NK-92 (cell line): ENCODE results near the gene PRRT1B.
"Not testable (repeated sequence)": the region's sequence is repeated elsewhere in the genome, so short reads cannot be mapped to it uniquely, and the experiment has no call there.

Experiments used
- DNase-seq: peaks from one replicate; lab custom pipeline; 2025; ENCODE audit not compliant: unreplicated experiment; lab: John Stamatoyannopoulos, UW

The PRRT1B gene

DNA sequence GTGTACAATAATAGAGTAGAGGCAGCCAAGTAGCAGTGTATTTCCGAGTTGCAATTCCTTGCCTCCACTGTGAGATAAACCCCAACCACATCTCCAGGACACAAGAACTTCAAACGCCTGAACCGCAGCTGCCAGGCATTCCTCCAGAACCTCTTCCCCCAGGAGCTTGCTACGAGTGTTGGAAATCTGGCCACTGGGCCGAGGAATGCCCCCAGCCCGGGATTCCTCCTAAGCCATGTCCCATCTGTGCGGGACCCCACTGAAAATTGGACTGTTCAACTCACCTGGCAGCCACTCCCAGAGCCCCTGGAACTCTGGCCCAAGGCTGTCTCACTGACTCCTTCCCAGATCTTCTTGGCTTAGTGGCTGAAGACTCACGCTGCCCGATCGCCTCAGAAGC lies 3.9 kb downstream of the PRRT1B start:
- not testable (repeated sequence) for DNase-seq

DNA sequence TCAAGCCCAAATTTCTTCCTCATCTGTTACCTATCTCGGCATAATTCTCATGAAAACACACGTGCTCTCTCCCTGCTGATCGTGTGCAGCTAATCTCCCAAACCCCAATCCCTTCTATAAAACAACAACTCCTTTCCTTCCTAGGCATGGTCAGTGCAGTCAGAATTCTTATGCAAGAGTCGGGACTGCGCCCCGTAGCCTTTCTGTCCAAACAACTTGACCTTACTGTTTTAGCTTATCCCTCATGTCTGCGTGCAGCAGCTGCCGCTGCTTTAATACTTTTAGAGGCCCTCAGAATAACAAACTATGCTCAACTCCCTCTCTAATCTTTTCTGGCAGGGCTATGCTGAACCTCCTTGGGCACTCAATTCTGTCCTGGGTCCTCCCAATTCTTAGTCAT lies 5.1 kb downstream of the PRRT1B start:
- not testable (repeated sequence) for DNase-seq

DNA sequence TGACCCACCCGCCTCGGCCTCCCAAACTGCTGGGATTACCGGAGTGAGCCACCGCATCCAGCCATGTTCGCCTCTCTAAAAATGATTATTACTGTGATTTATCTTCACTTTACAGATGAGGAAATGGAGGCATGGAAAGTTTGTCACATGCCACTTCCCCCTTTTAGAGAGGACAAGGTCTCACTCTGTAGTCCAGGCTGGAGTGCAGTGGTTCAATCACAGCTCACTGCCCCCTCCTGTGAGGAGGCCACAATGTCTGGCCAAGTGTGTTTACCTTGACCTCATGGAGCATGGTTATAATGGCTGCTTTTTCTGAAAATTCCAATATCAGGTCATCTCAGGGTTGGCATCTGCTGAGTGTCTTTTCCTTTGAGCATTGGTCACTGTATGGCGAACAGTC lies 6.7 kb downstream of the PRRT1B start:
- DNase-seq = no peak

DNA sequence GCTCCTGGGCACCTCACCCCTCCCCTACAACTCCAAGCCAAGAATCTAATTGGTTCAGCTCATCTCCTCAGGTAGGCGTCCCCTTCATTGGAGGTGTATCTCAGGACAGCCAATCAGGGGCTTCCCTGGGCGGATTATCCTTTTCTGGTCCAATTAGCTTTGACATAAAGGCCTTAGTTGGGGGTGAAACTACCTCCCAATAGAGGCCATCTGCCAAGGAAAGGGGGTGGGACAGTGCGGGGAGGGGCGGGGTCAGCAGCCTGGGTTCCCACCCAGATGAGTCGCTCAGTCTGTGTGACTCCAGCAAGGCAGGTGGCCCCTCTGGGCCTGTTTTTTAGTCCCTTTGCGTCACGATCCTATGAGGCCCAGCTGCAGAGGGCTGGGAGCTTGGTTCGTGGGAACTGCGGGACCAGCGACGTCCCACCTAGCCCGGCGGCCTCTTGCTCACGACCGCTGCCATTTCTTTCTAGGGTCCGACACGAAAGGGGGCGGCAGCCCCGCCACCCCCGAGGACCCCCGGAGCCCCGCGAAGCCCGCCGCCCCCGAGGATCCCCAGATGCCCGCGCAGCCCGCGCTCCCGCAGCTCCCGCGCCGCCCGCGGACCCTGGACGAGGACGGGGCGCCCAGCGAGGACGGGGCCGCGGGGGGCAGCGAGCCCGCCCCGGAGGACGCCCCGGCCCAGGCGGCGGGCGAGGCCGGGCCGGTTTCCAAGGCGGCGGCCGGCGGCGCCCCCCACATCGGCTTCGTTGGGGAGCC lies 8.9 kb downstream of the PRRT1B start:
- no peak for DNase-seq

DNA sequence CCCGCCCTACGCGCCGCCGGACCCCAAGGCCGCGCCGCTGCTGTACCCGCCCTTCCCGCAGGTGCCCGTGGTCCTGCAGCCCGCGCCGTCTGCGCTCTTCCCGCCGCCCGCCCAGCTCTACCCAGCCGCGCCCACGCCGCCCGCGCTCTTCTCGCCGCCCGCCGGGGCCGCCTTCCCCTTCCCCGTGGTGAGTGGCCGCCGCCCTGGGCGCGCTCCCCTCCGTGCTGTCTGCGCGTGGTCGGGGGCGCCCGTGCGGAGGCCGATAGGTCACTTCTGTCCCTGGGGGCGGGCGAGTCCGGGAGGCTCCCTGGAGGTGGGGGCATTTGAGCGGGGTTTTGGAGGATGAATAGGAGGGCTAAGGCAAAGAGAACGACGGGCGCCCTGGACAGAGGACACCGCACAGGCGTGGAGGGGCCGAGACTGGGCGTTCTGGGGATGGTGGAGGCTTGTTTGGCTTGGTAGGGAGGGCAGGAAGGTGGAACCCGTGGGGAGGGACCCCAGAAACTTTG lies 9.6 kb downstream of the PRRT1B start:
- no peak for DNase-seq

DNA sequence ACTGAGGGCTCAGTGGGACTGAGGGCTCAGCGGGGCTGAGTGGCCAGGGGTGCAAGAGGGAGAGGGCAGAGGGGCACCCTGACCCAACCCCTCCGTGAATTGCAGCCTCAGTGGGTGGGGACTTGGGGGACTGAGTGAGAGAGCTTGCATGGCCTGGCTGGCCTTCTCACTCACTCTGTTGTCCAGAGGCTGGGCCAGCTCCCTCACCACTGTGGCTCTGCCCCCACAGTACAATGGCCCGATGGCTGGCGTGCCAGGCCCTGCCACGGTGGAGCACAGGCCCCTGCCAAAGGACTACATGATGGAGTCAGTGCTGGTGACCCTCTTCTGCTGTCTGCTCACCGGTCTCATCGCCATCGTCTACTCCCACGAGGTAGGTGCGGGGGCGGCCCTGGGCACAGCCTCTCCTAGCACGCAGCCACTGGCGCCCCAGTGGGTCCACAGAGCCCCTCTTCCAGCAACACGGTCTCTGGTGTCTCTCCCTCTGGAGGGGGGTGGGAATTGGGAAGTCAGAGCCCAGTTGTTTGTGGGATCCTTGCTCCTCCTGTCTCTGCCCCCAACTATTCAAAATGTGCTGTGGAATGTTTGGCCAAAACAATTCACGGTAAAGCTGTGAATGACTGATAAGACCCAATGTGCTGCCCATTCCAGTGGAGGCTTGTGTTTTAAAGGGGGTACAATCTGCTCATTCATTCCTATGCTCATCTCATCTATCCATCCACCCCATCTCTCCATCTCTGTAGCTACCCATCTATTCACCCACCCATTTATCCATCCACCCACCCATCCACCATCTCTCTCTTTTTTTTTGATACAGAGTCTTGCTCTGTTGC lies 10.7 kb downstream of the PRRT1B start:
- no peak for DNase-seq

DNA sequence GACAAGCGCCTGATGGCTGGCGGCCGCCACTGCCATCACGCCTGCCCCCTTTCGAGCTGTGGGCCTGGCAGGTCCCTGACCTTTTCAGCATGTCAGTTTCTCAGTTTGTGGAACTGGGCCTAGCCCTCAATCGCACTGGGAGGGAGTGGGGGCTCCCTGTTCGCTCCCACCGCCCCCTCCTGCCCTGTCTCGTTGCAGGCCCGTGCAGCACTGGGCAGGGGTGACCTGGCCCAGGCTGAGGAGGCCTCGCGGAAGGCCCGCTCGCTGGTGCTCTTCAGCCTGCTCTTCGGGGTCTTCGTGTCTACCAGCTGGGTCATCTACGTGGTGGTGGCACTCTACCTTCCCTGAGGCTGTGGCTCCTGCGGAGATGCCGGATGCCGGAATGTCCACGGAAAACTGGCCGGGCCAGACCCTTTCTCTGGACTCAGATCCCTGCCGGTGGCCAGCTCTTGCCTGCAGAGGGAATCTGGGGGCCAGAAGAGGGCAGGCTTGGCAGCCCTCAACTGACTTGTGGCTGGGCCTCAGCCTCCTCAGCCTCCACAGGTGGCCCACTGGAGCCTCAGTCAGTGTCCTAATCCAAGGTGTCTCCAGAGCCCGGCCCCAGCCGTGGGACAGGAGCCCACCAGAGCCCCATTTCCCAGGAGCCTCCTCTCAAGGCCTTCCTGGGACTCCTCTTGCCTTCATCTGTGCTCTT lies 12.7 kb downstream of the PRRT1B start:
- DNase-seq = no peak

DNA sequence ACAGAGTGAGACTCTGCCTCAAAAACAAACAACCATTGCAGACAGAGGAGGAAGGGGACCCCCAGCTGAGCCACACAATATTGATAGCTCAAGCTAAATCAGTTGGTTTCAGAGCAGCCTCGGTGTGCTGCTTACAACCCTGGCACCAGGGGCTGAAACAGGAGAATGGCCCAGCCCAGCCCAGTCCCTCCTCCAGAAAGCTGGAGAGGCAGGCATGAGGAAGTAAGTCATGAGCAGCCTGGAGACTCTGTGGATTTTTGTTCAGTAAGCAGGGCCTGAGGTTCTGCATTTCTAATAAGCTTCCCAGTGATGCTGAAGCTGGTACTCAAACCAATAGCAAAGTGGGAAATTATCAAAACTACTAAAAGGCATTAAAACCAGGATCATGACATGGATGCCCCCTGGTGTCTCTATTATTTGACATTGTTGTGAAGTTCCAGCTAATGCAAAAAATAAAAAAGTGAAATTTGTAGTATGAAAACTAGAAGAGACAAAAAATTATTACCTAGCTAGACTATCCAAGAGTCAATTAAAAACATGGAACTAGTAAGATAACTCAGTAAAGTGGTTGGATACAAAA lies 14.2 kb downstream of the PRRT1B start:
- DNase-seq = no peak

DNA sequence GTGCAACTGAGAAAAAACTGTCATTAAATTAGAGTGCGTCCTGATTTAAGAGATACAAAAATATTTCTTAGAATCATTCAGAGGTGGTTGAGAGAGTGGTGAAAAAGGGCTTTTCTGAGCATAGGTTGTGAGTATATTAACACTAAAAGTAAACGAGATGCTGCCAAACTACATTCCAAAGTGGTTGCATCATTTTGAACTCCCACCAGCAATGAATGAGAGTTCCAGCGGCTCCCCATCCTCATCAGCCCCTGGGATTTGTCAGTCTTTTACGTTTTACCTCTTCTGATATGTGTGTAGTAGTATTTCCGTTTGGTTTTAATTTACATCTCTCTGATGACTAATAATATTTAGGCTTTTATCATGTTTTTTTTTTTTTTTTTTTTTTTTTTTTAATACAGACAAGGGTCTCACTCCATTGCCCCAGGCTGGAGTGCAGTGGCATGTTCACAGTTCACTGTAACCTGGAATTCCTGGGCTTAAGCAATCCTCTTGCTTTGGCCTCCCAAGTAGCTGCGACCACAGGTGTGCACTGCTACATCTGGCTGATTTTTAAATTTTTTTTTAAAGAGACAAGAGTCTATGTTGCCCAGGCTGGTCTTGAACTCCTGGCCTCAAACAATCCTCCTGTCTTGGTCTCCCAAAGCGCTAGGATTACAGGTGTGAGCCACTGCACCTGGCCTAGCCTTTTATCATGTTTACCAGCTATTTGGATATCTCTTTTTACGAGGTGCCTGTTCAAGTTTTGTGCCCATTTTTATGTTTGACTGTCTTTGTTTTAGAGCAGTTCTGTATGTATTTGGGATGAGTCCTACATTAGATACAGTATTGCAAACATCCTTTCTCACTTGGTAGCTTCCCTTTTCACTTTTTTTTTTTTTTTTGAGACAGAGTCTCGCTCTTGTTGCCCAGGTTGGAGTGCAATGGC lies 17.0 kb downstream of the PRRT1B start:
- DNase-seq = no peak

DNA sequence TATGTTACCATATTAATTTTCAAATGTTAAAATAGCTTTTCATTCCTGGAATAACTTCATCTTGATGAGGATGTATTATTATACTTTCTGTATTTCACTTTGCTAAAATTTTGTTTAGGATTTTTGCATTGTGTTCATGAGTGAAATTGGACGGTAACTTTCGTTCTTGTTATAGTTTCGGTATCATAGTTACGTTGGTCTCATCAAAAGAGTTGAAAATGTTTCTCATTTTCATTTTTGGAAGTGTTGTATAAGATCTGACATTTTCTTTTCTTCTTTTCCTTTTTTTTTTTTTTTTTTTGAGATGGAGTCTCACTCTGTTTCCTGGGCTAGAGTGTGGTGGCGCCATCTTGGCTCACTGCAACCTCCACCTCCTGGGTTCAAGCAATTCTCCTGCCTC lies 20.0 kb downstream of the PRRT1B start:
- DNase-seq = no peak

DNA sequence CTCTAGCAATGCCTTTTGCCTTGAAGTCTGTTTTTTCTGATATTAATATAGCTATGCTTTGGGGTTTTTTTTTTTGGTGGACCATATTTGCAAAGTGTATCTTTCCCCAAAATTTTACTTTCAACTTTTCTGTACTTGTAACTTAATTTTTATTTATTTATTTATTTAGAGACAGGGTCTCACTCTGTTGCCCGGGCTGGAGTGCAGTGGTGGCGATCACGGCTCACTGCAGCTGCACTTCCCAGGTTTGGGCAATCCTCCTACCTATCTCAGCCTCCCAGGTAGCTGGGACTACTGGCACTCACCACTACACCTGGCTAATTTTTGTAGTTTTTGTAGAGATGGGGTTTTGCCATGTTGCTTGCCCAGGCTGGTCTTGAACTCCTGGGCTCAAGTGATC lies 20.8 kb downstream of the PRRT1B start:
- no peak for DNase-seq

DNA sequence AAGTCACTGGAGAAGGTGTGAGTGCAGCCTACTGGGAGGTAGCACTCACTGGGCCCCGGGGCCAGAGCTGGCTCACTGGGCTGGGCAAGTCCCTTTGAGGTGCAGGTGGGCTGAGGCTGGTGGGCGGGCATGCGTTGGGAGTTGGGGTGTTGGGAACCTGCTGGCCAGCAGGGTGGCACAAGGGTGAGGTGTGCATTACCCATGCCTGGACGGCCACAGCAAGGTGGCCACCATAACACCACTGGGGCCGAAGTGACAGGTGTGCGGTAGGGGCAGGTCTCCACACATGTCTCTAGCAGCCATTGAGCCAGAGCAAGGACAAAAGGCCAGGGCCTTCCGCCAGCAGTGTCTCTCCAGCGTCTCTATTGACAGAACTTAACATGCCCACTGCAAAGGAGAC lies 22.6 kb downstream of the PRRT1B start:
- no peak for DNase-seq

DNA sequence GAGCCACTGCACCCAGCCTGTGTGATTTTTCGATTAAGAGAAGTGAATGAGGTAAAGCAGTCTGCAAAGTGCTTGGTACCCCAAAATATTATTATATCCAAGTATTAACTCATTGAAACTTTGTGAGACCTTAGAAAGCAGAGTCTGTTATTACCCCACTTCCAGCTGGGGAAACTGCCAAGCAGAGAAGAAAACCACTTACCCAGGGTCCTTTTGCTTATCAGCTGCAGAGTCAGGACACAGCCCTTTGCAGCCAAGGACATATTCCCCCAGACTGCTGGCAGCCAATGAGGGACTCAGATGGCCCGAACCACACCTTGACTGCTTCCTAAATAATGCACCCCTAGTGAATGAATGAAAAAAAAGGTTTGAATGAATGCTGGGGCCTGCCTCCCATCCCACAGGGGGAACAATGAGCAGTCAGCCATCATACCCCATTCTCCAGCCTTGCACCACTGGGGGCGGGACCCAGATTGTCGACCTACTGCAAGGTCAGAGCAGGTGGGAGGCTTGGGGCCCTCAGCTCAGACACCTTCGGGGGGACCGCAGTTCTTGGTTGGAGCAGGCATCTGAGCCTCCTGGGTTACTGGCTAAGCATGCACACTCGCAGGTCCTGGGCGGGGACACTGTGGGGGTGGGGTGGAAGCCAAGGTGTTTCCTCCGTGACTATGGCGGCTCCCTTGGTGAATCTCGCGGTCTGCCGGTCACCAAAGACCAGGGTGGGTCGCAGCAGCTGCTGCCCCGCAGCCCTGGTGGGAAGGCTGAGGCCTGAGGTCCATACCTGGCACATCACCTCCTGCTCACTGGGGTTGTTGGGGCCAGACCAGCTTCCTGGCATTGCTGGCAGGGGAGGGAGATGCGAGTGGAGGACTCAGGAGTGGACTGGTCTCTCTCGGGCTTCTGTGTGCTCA lies 29.7 kb downstream of the PRRT1B start:
- no peak for DNase-seq

DNA sequence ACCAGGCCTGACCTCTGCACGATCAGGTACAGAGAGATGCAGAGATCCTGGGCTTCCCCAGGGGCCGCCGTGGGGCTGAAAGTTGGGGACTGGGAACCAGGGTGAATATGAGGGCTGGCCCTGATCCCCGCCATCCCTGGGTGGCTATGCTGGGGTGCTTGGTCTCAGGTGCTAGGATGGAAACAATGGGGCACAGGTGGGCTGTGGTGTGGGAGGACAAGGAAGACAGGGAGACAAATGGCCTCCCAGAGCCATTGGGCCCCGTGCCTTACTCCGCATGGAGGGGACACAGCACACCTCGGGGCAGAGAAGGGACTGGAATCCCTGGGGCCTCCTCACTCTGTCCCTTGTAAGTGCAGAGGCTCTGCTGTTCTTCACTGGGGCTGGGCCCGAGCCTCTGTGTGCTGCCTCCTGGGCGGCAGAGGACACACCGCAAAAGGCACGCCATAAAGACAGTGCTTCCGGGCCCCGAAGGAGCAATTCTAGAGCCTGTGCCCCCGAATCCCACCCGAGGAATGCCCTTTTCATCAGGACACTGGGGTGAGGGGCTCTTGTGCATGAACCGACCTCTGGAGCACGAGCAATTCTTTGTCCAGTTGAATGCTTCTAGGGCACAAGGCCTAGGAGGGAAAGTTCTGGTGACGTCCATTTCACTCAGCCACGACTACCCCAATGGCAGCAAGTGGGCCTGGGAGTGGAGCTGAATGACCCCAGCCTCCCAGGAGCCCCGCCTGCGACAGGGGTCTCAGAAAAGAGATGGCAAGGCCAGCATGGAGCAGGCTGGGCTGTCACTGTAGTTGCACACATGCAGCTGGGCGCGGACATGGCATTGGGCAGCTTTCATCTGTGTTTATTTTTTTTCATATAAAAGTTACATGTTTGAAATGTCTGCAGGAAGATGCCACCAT lies 30.9 kb downstream of the PRRT1B start:
- no peak for DNase-seq

DNA sequence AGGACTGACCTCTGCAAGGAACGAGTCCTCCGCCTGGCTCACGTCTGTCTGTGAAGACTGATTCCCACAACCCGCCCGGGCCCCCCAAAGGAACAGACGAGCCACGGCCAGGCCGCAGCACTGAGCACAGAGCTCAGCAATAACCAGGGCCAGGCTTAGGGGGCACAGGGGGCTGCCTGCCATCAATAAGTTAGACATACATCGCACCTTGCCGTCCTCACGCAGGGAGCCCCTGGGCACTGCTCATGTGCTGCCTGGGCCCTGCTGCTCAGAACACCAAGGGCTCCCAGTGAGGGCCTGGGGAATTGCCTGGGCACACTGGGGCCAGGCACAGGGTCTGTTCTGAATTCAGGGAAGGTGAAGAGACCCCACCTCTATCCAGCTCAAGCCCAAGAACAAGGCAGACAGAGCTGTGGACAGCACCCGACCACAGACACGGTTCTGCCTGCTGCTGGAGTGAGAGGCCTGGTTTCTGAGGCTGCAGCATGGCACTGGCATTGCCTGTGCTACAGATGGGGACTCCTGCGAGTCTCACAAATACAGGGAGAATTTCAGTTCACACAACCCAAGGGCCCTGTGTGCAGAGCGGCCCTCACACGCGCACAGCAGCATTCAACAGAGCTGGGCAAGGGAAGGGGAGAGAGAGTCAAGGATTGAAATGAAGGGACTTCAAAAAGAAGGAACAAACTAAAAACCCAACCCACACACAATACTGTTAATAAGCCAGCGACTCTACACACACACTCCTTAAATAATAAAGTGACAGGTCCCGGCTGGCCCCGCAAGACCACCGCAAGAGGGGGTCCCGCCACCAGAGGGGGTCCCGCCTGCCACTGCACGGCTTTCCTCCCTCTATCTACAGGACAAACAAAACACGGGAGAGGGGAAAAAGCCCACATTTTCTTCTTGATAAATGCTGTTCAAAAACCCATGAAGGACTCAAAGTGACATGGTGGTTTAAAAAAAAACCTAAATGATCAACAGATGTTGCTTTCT lies 32.0 kb downstream of the PRRT1B start:
- DNase-seq = no peak

DNA sequence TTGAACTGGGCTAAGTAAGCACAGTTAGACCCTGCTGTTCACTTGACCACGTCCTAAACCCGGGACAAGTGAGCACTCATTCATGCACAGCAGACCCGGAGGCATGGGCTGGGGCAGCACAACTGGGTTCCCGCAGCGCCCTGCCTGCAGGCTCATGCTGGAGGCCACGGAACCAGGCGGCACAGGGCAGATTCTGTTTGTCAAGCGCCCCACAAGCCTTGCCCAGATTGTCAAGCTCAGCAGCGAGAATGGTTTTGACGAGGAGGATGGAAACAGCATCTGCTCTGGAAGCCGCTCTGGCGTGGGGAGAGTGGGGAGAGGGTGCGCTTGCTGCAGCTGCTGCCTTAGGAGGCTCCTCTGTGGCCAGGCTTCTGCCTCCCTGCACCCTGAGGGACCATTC lies 32.7 kb downstream of the PRRT1B start:
- no peak for DNase-seq
